ENCODE data around the gene DPYD.

DNA sequence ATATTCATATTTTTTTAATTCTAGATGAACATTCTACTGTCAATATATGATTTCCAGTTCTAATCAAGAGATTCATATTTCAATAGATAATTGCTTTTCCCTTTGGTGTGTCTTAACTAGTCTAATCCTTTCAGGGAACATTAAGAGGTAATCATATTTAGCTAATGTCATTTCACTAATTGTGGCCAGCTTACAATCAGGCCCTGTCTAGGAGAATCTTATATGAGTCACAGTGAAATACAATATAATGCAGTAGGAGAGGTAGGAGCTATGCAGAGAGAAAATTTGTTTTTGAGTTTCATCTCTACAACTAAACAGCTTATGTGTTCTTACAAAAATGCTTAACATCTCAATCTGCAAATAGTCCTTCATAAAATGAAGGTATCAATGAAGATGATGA, 85.9 kb downstream of the DPYD start:
- TF ChIP-seq, protein P1, sequence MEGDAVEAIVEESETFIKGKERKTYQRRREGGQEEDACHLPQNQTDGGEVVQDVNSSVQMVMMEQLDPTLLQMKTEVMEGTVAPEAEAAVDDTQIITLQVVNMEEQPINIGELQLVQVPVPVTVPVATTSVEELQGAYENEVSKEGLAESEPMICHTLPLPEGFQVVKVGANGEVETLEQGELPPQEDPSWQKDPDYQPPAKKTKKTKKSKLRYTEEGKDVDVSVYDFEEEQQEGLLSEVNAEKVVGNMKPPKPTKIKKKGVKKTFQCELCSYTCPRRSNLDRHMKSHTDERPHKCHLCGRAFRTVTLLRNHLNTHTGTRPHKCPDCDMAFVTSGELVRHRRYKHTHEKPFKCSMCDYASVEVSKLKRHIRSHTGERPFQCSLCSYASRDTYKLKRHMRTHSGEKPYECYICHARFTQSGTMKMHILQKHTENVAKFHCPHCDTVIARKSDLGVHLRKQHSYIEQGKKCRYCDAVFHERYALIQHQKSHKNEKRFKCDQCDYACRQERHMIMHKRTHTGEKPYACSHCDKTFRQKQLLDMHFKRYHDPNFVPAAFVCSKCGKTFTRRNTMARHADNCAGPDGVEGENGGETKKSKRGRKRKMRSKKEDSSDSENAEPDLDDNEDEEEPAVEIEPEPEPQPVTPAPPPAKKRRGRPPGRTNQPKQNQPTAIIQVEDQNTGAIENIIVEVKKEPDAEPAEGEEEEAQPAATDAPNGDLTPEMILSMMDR (conservative IDR thresholded peaks at IDR 0.05) = no peak
- no peak for TF ChIP-seq ZFX (IDR thresholded peaks at IDR 0.05)

Data from C4-2B (cell line).